Measurements from ENCODE around the gene GJA4.

DNA sequence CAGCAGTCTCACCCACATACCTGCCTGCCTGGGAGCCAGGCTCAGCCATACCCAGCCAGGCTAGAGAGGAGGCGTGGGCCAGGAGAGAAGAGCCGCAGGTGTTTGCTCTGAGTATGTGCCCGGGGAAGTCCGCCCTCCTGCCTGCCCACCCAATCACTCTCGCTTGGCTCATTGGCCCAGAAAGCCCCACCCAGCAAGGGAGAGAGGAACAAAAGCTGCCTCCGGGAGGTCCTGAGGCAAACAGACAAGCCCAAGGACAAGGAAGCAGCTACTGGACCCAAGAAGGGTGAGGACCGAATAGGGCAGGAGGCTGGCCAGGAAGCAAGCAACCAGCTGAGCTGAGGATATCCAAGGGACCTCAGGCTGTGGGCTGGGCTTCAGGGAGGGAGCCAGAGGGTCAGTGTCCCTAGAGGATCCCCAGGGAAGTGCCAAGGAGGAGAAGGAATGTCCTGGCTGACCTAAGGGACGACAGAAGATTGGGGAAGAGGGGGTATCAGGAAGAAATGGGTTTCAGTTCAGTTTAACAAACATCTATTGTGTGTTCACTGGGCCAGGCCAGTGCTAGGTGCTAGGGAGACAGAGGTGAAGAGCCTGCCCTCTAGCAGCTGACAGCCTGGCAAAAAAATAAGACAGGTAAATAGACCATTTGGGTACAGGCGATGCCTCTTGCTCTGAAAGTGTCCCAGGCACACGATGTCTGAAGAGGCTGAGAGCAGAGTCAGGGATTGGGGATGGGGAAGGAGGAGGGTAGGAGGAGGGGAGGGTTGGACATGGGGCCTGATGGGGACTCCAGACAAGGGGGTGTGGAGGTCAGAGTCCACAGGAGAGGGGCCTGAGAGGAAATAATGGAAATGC lies 33.1 kb upstream of the GJA4 start, which contains the start of gene GJB4:
- TF ChIP-seq POLR2AphosphoS5 (IDR thresholded peaks at IDR 0.05; ENCODE audit: low read depth, low read length) (no peak), RXRA (IDR thresholded peaks at IDR 0.05; ENCODE audit: borderline replicate concordance, low read depth) (no peak), FOXM1 (IDR thresholded peaks at IDR 0.05; ENCODE audit: low read depth) (no peak), ELF1 (IDR thresholded peaks at IDR 0.05) (no peak)
- TF ChIP-seq, protein P1, sequence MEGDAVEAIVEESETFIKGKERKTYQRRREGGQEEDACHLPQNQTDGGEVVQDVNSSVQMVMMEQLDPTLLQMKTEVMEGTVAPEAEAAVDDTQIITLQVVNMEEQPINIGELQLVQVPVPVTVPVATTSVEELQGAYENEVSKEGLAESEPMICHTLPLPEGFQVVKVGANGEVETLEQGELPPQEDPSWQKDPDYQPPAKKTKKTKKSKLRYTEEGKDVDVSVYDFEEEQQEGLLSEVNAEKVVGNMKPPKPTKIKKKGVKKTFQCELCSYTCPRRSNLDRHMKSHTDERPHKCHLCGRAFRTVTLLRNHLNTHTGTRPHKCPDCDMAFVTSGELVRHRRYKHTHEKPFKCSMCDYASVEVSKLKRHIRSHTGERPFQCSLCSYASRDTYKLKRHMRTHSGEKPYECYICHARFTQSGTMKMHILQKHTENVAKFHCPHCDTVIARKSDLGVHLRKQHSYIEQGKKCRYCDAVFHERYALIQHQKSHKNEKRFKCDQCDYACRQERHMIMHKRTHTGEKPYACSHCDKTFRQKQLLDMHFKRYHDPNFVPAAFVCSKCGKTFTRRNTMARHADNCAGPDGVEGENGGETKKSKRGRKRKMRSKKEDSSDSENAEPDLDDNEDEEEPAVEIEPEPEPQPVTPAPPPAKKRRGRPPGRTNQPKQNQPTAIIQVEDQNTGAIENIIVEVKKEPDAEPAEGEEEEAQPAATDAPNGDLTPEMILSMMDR (IDR thresholded peaks at IDR 0.05): no peak
- TF ChIP-seq, protein P2, sequence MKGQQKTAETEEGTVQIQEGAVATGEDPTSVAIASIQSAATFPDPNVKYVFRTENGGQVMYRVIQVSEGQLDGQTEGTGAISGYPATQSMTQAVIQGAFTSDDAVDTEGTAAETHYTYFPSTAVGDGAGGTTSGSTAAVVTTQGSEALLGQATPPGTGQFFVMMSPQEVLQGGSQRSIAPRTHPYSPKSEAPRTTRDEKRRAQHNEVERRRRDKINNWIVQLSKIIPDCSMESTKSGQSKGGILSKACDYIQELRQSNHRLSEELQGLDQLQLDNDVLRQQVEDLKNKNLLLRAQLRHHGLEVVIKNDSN (IDR thresholded peaks at IDR 0.05; ENCODE audit: borderline replicate concordance, low read depth): no peak
- TF ChIP-seq, protein P3, sequence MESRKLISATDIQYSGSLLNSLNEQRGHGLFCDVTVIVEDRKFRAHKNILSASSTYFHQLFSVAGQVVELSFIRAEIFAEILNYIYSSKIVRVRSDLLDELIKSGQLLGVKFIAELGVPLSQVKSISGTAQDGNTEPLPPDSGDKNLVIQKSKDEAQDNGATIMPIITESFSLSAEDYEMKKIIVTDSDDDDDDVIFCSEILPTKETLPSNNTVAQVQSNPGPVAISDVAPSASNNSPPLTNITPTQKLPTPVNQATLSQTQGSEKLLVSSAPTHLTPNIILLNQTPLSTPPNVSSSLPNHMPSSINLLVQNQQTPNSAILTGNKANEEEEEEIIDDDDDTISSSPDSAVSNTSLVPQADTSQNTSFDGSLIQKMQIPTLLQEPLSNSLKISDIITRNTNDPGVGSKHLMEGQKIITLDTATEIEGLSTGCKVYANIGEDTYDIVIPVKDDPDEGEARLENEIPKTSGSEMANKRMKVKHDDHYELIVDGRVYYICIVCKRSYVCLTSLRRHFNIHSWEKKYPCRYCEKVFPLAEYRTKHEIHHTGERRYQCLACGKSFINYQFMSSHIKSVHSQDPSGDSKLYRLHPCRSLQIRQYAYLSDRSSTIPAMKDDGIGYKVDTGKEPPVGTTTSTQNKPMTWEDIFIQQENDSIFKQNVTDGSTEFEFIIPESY (IDR thresholded peaks at IDR 0.05; ENCODE audit: borderline replicate concordance, low read depth): no peak
